HuH-7.5 (cell line): Measurements from ENCODE around the gene AHRR.
"Not testable (repeated sequence)": the region's sequence is repeated elsewhere in the genome, so short reads cannot be mapped to it uniquely, and the experiment has no call there.

Experiments used
- DNase-seq: peaks from one replicate; pipeline ENCODE4 v3.0.0; 2011; ENCODE audit warnings: low spot score

AHRR gene

DNA sequence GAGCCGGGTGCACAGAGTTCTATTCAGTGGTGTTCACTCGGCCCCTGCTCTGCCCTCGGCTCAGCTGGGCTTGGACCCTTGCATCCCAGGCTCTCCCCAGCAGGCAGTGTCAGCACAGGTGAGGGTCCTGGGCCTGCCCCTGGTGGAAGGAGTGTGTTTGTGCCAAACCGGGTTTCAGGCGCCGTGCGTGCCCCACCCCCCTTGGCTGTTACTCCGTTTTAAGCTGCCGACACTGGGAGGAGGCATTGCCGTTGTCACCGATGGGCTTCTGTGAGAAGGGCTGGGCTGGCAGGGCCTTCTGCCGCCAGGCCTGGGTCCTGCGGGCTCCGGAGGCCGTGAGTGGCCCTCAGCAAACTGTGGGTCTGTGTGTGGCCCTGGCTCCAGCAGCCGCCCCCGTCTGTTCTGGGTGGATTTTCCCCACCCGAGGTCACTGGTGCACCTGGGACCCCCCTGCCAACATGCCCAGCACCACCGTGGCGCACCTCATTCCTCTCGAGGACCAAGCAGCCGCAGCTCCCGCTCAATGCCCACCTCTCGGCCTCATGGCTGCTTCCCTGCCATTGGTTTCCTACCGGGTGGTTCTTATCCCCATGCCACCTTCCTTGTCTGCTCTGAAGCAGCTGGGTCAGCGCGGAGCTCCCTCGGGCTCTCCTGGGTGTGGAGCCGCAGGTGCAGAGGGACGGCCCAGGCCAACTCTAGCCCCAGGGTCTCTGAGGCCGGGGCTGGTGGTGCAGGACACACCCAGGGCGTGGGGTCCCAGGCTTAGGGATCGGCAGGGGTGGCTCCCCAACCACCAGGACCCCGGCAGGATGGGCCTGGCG lies 77.2 kb downstream of the AHRR start:
- no peak for DNase-seq

DNA sequence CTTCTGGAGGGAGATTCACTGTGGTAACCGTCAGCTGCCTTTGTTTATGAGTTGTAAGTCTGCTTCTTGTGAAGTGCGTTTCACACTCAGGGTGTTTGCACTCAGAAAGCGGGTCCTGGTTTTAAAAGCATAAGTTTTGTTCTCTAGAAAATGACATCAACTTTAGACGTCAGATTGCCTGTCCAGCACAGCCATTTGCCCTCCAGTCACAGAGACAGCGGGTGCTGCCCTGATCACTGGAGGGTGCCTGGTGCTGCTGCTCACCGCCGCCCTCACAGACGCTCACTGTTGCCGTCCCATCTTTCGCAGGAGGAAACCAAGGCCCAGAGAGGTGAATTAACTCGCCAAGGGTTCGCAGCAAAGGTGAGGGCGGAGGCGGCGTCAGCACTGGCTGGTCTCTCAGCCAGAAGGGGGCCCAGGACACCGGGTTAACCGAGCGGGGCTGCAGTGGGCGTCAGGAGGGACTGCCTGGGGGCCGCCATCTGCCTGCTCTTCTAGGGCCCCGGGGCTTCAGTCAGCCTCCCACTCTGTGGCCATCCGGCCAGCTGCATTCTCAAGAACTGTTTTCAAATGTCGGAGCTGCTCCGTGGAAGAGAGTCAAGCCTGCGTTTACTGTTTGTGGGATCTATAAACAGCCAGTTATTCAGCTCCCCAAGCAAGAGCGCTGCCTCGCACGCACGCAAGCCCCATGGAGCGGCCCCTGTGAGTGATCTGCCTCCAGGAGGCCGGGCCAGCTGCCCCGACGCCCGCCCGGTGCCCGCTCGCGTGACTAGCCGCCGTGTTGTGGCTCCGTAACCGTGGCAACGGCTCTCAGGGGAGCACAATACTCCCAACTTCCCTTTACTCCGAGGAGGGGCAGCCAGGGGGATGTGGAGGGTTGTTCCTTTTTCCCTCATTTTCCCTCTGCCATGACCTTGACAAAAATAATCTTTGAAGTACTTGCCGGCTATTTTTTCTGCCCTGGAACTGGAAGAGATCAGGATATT lies 78.1 kb downstream of the AHRR start:
- DNase-seq: peak; percentile 40

GRCh38 chr5:400282-401145 lies 79.0 kb downstream of the AHRR start:
- DNase-seq: no peak

DNA sequence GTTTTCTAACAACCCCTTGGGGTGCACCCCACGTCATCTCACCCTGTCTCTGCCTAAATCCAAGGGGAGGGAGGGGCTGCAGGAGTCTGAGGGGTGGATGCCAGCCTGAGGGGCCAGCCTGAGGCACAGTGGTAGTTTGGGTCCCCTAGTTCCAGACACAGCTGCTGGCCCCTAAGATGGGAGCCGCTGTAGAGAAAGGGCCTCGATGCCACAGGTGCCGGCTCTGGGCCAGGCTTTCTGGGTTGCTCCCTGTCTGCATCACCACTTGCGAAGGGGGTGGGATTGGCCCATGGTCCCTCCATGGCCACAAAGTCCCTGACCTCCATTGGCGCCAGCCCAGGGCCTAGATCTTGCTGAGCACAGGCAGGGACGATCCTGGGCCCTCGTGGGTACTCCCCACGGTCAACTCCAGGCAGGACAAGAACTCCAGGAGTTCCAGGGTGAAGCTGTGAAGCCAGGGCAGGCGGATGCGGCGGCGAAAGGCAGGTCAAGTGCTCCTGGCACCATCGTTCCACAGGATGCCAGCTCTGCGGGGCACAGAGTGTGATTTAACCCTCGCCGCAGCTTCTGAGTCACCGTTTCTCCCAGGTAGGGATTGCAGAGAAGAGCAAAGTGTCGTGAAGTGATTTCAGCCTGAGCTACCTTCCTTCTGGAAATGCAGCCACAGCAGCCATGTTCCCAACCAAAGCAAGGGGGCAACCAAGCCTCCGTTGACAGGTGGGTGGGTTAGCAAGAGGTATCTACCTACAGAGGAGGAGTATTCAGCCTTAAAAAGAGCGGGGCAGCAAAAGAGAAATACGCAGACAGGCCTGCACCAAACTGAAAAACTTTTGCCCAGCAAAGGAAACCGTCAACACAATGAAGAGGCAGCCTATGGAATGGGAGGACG lies 79.9 kb downstream of the AHRR start:
- DNase-seq: no peak

DNA sequence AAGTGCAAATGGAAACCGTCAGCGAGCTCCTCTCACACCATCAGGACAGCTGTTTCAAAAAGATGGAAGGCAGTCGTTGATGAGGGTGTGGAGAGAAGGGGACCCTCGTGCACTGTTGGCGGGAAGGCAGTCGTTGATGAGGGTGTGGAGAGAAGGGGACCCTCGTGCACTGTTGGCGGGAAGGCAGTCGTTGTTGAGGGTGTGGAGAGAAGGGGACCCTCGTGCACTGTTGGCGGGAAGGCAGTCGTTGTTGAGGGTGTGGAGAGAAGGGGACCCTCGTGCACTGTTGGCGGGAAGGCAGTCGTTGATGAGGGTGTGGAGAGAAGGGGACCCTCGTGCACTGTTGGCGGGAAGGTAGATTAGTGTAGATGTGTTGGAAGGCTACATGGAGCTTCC lies 80.7 kb downstream of the AHRR start:
- not testable (repeated sequence) for DNase-seq

DNA sequence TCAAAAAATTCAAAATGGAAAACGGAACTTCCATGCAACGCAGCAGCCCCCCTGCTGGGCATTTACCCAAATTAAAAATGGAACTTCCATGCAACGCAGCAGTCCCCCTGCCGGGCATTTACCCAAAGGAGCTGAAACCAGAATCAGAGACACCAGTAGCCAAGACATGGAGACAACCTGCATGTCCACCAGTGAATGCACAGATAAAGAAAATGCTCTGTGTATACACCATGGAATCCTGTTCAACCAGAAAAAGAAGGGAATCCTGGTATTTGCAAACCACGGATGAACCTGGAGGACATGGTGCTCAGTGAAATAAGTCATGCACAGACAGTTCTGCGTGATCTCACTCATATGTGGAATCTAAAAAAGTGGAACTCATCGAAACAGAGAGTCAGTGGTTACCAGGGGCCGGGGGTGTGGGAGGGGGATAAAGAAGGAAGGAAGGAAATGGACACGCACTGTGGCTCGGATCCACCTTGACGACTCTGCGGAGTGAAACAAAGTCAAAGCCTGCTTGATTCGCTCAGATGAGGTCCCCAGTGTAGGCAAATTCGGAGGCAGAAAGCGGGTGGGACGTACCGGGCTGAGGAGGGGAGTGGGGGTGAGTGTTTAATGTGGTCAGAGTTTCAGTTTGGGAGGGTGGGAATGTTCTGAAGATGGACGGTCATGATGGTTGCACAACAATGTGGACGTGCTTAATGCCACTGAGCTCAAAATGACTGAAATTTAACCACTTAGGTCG lies 81.3 kb downstream of the AHRR start:
- DNase-seq: no peak

GRCh38 chr5:403995-404394 lies 82.5 kb downstream of the AHRR start:
- no peak for DNase-seq

DNA sequence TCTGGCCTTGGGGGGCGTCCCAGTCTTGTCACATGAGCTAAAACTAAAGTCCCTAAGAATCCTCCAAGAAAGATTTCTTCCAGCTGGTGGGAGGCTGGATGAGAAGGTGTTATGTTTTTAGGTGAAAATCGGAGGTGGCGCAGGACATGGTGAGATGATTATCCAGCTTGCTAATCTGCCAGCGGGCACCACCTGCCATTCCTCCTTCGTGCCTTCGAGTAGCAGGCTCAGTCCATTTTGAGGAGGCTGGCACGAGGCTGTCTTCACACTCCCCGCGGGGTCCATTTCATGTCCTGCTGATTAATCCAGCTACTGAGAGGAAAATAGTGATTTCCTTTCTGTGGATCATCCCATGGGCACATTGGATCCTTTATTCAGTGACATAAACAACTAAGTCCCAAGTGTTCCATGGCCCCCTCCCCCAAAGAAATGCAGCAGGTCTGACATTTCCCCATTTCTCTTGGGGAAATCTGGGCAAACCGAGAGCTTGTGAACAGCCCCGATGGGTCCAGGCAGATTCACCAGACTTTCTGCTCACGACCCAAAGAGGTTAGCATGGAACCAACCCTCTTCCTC lies 83.2 kb downstream of the AHRR start:
- no peak for DNase-seq

DNA sequence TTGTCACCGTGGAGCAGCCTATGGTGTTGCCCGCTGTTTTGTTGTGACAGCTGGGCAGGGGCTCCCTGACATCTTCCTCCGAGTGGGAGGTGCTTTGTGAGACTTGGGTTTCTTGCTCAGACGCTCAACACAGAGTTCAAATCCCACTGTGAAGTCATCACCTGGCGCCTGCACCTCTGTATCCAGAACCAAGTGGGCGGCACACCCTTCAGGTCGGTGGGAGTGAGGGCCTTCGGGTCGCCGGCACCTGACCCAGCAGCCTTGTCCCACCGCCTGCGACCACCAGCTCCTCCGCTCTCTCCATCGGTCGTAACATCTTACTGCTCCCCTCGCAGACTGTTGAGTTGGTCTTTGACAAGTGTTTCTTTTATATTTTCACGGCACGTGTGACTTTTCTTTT lies 83.9 kb downstream of the AHRR start:
- no peak for DNase-seq

DNA sequence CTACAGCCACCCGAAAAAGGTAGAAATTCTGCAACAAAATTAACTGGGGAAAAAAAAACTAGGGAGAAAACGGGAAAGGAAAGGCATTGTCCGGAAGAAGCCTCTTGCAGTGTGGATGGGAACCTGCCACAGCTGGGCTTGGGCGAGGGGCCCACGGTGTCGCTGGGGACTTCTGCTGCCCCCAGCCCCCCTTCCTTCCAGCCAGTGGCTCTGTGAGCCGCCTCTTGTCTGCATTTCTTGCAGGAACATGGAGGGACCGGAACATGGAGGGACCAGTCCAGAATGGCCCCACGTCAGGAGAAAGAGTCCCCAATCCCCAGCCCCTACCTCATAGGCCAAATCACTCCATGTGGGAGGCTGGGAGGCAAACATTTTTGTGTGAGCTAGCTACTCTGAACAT lies 84.5 kb downstream of the AHRR start:
- no peak for DNase-seq

DNA sequence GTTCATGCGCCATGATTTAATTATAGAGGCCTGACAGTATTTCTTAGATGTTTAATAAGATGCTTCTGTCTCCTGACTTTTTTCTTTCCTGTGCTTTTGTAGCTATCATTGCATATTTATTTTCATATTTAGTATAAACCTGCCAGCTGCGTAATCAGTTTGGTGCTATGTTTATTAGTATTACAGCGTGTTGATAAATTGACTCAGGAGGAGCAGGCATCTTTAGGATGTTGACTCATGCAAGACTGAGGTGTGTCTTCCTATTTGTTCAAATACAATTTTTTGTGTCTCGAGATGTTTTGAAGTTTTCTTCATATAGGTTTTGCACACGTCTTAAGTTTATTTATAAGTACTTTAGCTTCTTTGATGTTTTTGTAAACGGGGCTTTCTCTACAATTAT lies 85.5 kb downstream of the AHRR start:
- DNase-seq: no peak

- no peak for DNase-seq
Observed at GRCh38 chr5:407801-408268, 86.3 kb downstream of the AHRR start.

DNA sequence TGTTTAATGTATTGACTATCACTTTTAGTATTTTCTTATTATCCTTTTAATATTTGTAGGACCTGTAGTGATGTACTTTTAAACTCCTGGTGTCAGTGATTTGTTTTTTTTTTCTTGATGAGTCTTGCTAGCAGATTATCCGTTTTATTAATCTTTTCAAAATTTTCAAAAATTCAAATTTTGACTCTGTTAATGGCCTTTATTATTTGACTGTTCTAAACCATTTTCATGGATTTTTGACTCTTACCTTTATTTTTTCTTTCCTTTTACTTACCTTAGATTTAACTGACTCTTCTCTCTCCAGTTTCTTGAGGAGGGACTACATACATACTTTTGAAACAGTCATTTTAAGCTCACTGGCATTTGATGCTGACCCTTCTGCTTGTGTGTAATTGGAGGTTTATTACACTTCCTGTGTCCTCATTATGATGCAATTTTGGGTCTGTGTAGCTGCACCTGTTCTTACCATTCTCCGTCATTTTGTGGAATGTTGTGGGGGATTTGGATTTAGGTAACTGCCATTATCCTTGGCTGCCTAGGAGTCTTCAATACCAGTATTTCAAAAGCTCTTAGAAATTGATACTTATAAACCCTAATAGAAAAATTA lies 89.5 kb downstream of the AHRR start:
- DNase-seq: no peak

GRCh38 chr5:411728-412127 lies 90.2 kb downstream of the AHRR start:
- no peak for DNase-seq

GRCh38 chr5:414991-415927 lies 93.7 kb downstream of the AHRR start:
- peak; percentile 65 for DNase-seq

- DNase-seq: no peak
Observed at GRCh38 chr5:415928-416635, 94.6 kb downstream of the AHRR start.

- DNase-seq: no peak
Observed at GRCh38 chr5:416636-416960, 95.1 kb downstream of the AHRR start.
